A549 (cell line): ENCODE measurements around the gene ZNF800. TPM values are rescaled to one million over a fixed set of nuclear protein-coding genes. Genes with fewer than 3 reads are reported as not detected.

Experiments used
- ATAC-seq, 2 experiments: fragments of 200-7000 bp in 1 of 2; fragments of >200 bp in 1 of 2; cut with Nextera tagmentation in 1 of 2; cut with Tn5 transposase in 1 of 2; 3 replicates each; pipeline versions ENCODE4 v1.8.0 to v1.9.1; 2018 to 2020; ENCODE audit warnings: mild to moderate bottlenecking in 1 of 2, moderate library complexity in 1 of 2
- CTCF ChIA-PET: fragments of 300-600 bp; sonication (Branson Sonifier 250); formaldehyde crosslinking; extraction: SDS; loops from one replicate; lab custom pipeline; 2021; ENCODE audit warnings: antibody characterized with exemption, inconsistent platforms; lab: Yijun Ruan, JAX
- POLR2A ChIA-PET: fragments of 350-600 bp; formaldehyde crosslinking; extraction: SDS; loops from one replicate; lab custom pipeline; 2021; ENCODE audit warnings: antibody characterized with exemption, inconsistent platforms; lab: Yijun Ruan, JAX
- DNase-seq, 2 experiments: peaks; one replicate each; pipeline versions ENCODE4 v3.0.0 to v3.0.0-alpha.2; 2011 to 2016; ENCODE audit warnings: low read depth in 1 of 2, low spot score in 1 of 2
- FAIRE-seq: peaks from 2 replicates; lab custom pipeline; 2011; peaks lifted over from hg19 to GRCh38; lab: Jason Lieb, UNC
- H3K27ac ChIP-seq, 2 experiments: fragments of >200 bp; sonication (Bioruptor Twin); formaldehyde crosslinking; 3 replicates each; pipeline ENCODE4 v1.5.1; 2016 to 2017
- H3K4me1 ChIP-seq: fragments of >200 bp; sonication (Bioruptor Twin); formaldehyde crosslinking; 3 replicates; pipeline ENCODE4 v1.6.1; 2016
- H3K4me2 ChIP-seq: fragments of >200 bp; sonication (Bioruptor Twin); formaldehyde crosslinking; 3 replicates; pipeline ENCODE4 v1.6.1; 2016
- H3K4me3 ChIP-seq: fragments of >200 bp; sonication (Bioruptor Twin); formaldehyde crosslinking; 3 replicates; pipeline ENCODE4 v1.5.1; 2016
- H3K9me3 ChIP-seq: fragments of >200 bp; sonication (Bioruptor Twin); formaldehyde crosslinking; 3 replicates; pipeline ENCODE4 v1.6.1; 2016
- ATOH8 ChIP-seq: fragments of 250-450 bp; sonication (Bioruptor Pico); IDR thresholded peaks from 2 replicates; pipeline ENCODE4 v1.5.0; 2020; ENCODE audit warnings: low read depth, mild to moderate bottlenecking, moderate library complexity
- CEBPB ChIP-seq, 2 experiments: fragments of >200 bp in 1 of 2; sonication (Bioruptor Twin) in 1 of 2; formaldehyde crosslinking in 1 of 2; IDR thresholded peaks; 2 replicates each; pipeline ENCODE4 v1.6.1; 2012 to 2016
- CHD2 ChIP-seq: fragments of 150-350 bp; IDR thresholded peaks from 2 replicates; pipeline ENCODE4 v1.6.1; 2014; ENCODE audit warnings: low read length; ENCODE audit not compliant: partially characterized antibody
- CTCF ChIP-seq: fragments of >200 bp; sonication (Bioruptor Twin); formaldehyde crosslinking; IDR thresholded peaks from 3 replicates; pipeline ENCODE4 v1.5.1; 2016
- ELK1 ChIP-seq: fragments of 150-350 bp; IDR thresholded peaks from 2 replicates; pipeline ENCODE4 v1.6.1; 2014; ENCODE audit warnings: low read depth, mild to moderate bottlenecking, low read length
- HDAC2 ChIP-seq: fragments of 200-600 bp; sonication (generic); IDR thresholded peaks from 2 replicates; pipeline ENCODE4 v1.6.1; 2016
- HOXA7 ChIP-seq: fragments of 250-450 bp; sonication (Bioruptor Pico); IDR thresholded peaks from 2 replicates; pipeline ENCODE4 v1.5.0; 2020; ENCODE audit warnings: mild to moderate bottlenecking, moderate library complexity
- JUN ChIP-seq, 2 experiments: fragments of >200 bp; sonication (Bioruptor Twin); formaldehyde crosslinking; IDR thresholded peaks; 2 replicates in 1 of 2; 3 replicates in 1 of 2; pipeline ENCODE4 v1.6.1; 2016 to 2017
- KDM5A ChIP-seq: fragments of 200-600 bp; sonication (generic); IDR thresholded peaks from 2 replicates; pipeline ENCODE4 v1.6.1; 2016; ENCODE audit warnings: antibody characterized with exemption, mild to moderate bottlenecking
- MAX ChIP-seq: IDR thresholded peaks from 2 replicates; pipeline ENCODE4 v1.6.1; 2012
- NPAS2 ChIP-seq: fragments of 250-450 bp; sonication (Bioruptor Pico); IDR thresholded peaks from 2 replicates; pipeline ENCODE4 v1.8.0; 2022; ENCODE audit warnings: mild to moderate bottlenecking, moderate library complexity, borderline replicate concordance
- PBX3 ChIP-seq: IDR thresholded peaks from 2 replicates; pipeline ENCODE4 v1.6.1; 2012
- POLR2A ChIP-seq: IDR thresholded peaks from 2 replicates; pipeline ENCODE4 v1.6.1; 2012; ENCODE audit warnings: mild to moderate bottlenecking, low read length
- POLR2AphosphoS2 ChIP-seq: conservative IDR thresholded peaks from 2 replicates; pipeline ENCODE4 v1.6.1; 2012; ENCODE audit warnings: low read length, improper control_type of control experiment, inconsistent platforms
- RARB ChIP-seq: fragments of 250-450 bp; sonication (Bioruptor Pico); IDR thresholded peaks from 2 replicates; pipeline ENCODE4 v1.8.0; 2021; ENCODE audit warnings: mild to moderate bottlenecking, moderate library complexity
- TFCP2L1 ChIP-seq: fragments of 250-450 bp; sonication (Bioruptor Pico); IDR thresholded peaks from 2 replicates; pipeline ENCODE4 v1.5.0; 2021; ENCODE audit warnings: mild to moderate bottlenecking
- TP53 ChIP-seq: fragments of 250-450 bp; sonication (Bioruptor Pico); IDR thresholded peaks from 2 replicates; pipeline ENCODE4 v1.5.0; 2021; ENCODE audit warnings: mild to moderate bottlenecking, moderate library complexity
- ZC3H11A ChIP-seq: fragments of 450-650 bp; IDR thresholded peaks from 2 replicates; pipeline ENCODE4 v1.6.1; 2014; ENCODE audit warnings: antibody characterized with exemption, mild to moderate bottlenecking
- WGBS: methylation state at CpG from one replicate; pipeline ENCODE4 v1.1.6; 2017; ENCODE audit errors: missing lambda C conversion rate; 5-methylcytosine and 5-hydroxymethylcytosine counted together
- polyA plus RNA-seq, 4 experiments: library from polyadenylated mRNA; depleted of rRNA in 3 of 4; stranded (reverse); fragments of >200 nt; fragmentation: RNase III in 1 of 4; extraction: RNeasy Plus Mini Kit Qiagen cat#74134 plus additional on column Dnase treatment in 1 of 4; gene quantifications; 2 replicates in 3 of 4; 3 replicates in 1 of 4; pipeline ENCODE4 v1.2.3, GENCODE V29; 2011 to 2017

The ZNF800 gene
- polyA plus RNA-seq, 2 of the 4 experiments (the other 2 are of a cell fraction) = 8.7 to 17.2 TPM

GRCh38 chr7:127380479-127380878 is 12.0 kb downstream of the ZNF800 start (continued):
- TF ChIP-seq HOXA7 (CRISPR knock-in tag) (no peak), JUN (IDR thresholded peaks at IDR 0.05) (no peak), CHD2 (no peak)

GRCh38 chr7:127379642-127380041 is 12.9 kb downstream of the ZNF800 start:
- CTCF ChIA-PET = no interaction called here

More at GRCh38 chr7:127379642-127380041, 12.9 kb downstream of the ZNF800 start:
- TF ChIP-seq POLR2A (no peak), CTCF (no peak), NPAS2 (CRISPR knock-in tag) (no peak), HDAC2 (no peak), PBX3 (no peak), ELK1 (no peak), TP53 (no peak), ATOH8 (CRISPR knock-in tag) (no peak), RARB (CRISPR knock-in tag) (no peak), TFCP2L1 (no peak), KDM5A (no peak), MAX (no peak), CEBPB (IDR thresholded peaks at IDR 0.05) (no peak), ZC3H11A (no peak), POLR2AphosphoS2 (no peak)
- Histone ChIP-seq H3K4me2 (no peak overlapping the region), H3K27ac (no peak overlapping the region), H3K9me3 (no peaks in the 10 kb centered on the region), H3K4me1 (peaks cover 17% of the 10 kb centered on the region), H3K4me3 (no peak overlapping the region)
- WGBS = 97% methylated on average over 2 of the region's 2 CpGs
- FAIRE-seq (no peak), DNase-seq (no peak), ATAC-seq (no peak)
- POLR2A ChIA-PET = no interaction called here
